SU-DHL-6 (cell line): ENCODE measurements around the gene FOS.

ENCODE experiments used
- EZH2phosphoT487 ChIP-seq: fragments of 200-600 bp; sonication (generic), shearing (Covaris generic); conservative IDR thresholded peaks from 2 replicates; pipeline ENCODE4 v1.6.1; 2018; ENCODE audit warnings: mild to moderate bottlenecking, antibody characterized with exemption, low read length, moderate library complexity, mixed read lengths
- TF ChIP-seq, protein P1 (sequence below): fragments of 200-600 bp; sonication (generic); IDR thresholded peaks from one replicate; pipeline ENCODE4 v1.5.1; 2017; ENCODE audit warnings: antibody characterized with exemption, mild to moderate bottlenecking, low read length, moderate library complexity; ENCODE audit not compliant: insufficient read depth, poor library complexity, severe bottlenecking

DNA sequence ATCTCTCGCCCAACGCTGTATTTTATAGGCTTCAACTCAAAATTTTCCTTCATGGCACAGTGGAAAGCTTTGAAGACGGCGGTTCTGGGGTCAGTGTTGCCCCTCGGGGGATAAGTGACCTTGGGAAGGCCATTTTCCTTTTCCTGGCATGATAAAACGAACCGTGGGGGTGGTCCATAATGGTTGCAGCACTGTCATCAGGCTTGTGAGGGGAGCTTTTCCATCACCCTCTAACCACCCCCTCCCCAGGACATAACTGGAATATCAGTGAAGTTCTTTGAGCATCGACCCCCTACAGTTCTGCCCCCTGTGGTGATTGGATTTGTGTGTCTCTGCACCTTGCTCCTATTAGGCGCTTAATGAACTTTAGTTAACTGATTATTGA, 16.0 kb downstream of the FOS start:
- TF ChIP-seq, protein P1, sequence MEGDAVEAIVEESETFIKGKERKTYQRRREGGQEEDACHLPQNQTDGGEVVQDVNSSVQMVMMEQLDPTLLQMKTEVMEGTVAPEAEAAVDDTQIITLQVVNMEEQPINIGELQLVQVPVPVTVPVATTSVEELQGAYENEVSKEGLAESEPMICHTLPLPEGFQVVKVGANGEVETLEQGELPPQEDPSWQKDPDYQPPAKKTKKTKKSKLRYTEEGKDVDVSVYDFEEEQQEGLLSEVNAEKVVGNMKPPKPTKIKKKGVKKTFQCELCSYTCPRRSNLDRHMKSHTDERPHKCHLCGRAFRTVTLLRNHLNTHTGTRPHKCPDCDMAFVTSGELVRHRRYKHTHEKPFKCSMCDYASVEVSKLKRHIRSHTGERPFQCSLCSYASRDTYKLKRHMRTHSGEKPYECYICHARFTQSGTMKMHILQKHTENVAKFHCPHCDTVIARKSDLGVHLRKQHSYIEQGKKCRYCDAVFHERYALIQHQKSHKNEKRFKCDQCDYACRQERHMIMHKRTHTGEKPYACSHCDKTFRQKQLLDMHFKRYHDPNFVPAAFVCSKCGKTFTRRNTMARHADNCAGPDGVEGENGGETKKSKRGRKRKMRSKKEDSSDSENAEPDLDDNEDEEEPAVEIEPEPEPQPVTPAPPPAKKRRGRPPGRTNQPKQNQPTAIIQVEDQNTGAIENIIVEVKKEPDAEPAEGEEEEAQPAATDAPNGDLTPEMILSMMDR: peak; percentile 33
- no peak for TF ChIP-seq EZH2phosphoT487
